Testis (tissue), 2 donors: ENCODE data around the gene IL1RL2.

Experiments
- POLR2A ChIP-seq: fragments of 450-650 bp; IDR thresholded peaks from one replicate; pipeline ENCODE4 v1.6.1; 2017; ENCODE audit warnings: antibody characterized with exemption, mild to moderate bottlenecking, moderate library complexity
- TF ChIP-seq, protein P1 (sequence below), 3 experiments: fragments of 450-650 bp in 2 of 3; fragments of 200-600 bp in 1 of 3; sonication (generic) in 1 of 3; IDR thresholded peaks; one replicate each; pipeline ENCODE4 v1.5.1; 2016 to 2019; ENCODE audit warnings: antibody characterized with exemption in 3 of 3, mild to moderate bottlenecking in 2 of 3, moderate library complexity in 1 of 3

- TF ChIP-seq, protein P1, sequence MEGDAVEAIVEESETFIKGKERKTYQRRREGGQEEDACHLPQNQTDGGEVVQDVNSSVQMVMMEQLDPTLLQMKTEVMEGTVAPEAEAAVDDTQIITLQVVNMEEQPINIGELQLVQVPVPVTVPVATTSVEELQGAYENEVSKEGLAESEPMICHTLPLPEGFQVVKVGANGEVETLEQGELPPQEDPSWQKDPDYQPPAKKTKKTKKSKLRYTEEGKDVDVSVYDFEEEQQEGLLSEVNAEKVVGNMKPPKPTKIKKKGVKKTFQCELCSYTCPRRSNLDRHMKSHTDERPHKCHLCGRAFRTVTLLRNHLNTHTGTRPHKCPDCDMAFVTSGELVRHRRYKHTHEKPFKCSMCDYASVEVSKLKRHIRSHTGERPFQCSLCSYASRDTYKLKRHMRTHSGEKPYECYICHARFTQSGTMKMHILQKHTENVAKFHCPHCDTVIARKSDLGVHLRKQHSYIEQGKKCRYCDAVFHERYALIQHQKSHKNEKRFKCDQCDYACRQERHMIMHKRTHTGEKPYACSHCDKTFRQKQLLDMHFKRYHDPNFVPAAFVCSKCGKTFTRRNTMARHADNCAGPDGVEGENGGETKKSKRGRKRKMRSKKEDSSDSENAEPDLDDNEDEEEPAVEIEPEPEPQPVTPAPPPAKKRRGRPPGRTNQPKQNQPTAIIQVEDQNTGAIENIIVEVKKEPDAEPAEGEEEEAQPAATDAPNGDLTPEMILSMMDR (IDR thresholded peaks at IDR 0.05), result no peak
- no peak for TF ChIP-seq POLR2A
Observed at GRCh38 chr2:102172745-102173144, 14.1 kb upstream of the IL1RL2 start.
